ENCODE results near the gene SELENOF. TPM values are rescaled to one million over a fixed set of nuclear protein-coding genes. Genes with fewer than 3 reads are reported as not detected.

The SELENOF gene
- total RNA-seq, 1 donor from 2014 or later = 67.0 TPM

GRCh38 chr1:86924324-86924960, 10.5 kb upstream of the SELENOF start:
- Histone ChIP-seq H3K4me1 (peaks cover 7% of the 10 kb centered on the region), H3K4me3 (no peak overlapping the region), H3K27me3 (ENCODE audit: low read depth) (no peaks in the 10 kb centered on the region), H3K27ac (replicated peaks) (no peak overlapping the region), H3K9me3 (replicated peaks) (peaks cover 22% of the 10 kb centered on the region), H3K36me3 (no peaks in the 10 kb centered on the region)
- TF ChIP-seq CTCF (IDR thresholded peaks at IDR 0.05; ENCODE audit: borderline replicate concordance) = no peak
- intact Hi-C loops (cut with micrococcal nuclease) = no loop called here
- DNase-seq = no peak

GRCh38 chr1:86922445-86922844, 8.5 kb upstream of the SELENOF start:
- H3K4me3 ChIP-seq = no peak overlapping the region
- DNase-seq = no peak
- H3K9me3 ChIP-seq (replicated peaks) = peaks cover 22% of the 10 kb centered on the region
- no peaks in the 10 kb centered on the region for H3K4me1 ChIP-seq
- H3K27ac ChIP-seq (replicated peaks) = no peak overlapping the region
- H3K27me3 ChIP-seq (ENCODE audit: low read depth) = no peaks in the 10 kb centered on the region
- H3K36me3 ChIP-seq = no peaks in the 10 kb centered on the region
- TF ChIP-seq CTCF (IDR thresholded peaks at IDR 0.05; ENCODE audit: borderline replicate concordance) = no peak
- intact Hi-C loops (cut with micrococcal nuclease) = no loop called here

- DNase-seq = no peak
- no peaks in the 10 kb centered on the region for H3K27me3 ChIP-seq (ENCODE audit: low read depth)
- peaks cover 3% of the 10 kb centered on the region for H3K9me3 ChIP-seq (replicated peaks)
- no peaks in the 10 kb centered on the region for H3K36me3 ChIP-seq
- TF ChIP-seq CTCF (IDR thresholded peaks at IDR 0.05; ENCODE audit: borderline replicate concordance) = no peak
- peaks cover 47% of the 10 kb centered on the region for H3K4me1 ChIP-seq
- intact Hi-C loops (cut with micrococcal nuclease) = no loop called here
- H3K4me3 ChIP-seq = no peak overlapping the region
- H3K27ac ChIP-seq (replicated peaks) = no peak overlapping the region
Observed at GRCh38 chr1:86916752-86917151, 2.8 kb upstream of the SELENOF start.

- no peak for DNase-seq
- H3K27me3 ChIP-seq (ENCODE audit: low read depth) = no peaks in the 10 kb centered on the region
- H3K27ac ChIP-seq (replicated peaks) = peak overlapping the region; percentile 89
- H3K36me3 ChIP-seq = no peaks in the 10 kb centered on the region
- peak overlapping the region; percentile 88 for H3K4me3 ChIP-seq
- peaks cover 54% of the 10 kb centered on the region for H3K4me1 ChIP-seq
- intact Hi-C loops (cut with micrococcal nuclease) = no loop called here
- no peaks in the 10 kb centered on the region for H3K9me3 ChIP-seq (replicated peaks)
- no peak for TF ChIP-seq CTCF (IDR thresholded peaks at IDR 0.05; ENCODE audit: borderline replicate concordance)
Observed at GRCh38 chr1:86915737-86916235, 1.9 kb upstream of the SELENOF start.

GRCh38 chr1:86914998-86915736, 1.2 kb upstream of the SELENOF start:
- intact Hi-C loops (cut with micrococcal nuclease) = no loop called here
- Histone ChIP-seq H3K4me1 (peaks cover 54% of the 10 kb centered on the region), H3K27ac (replicated peaks) (peak overlapping the region; percentile 89), H3K9me3 (replicated peaks) (no peaks in the 10 kb centered on the region), H3K36me3 (no peaks in the 10 kb centered on the region), H3K27me3 (ENCODE audit: low read depth) (no peaks in the 10 kb centered on the region), H3K4me3 (peak overlapping the region; percentile 88)
- peak; percentile 33 for DNase-seq
- no peak for TF ChIP-seq CTCF (IDR thresholded peaks at IDR 0.05; ENCODE audit: borderline replicate concordance)
